Measurements from ENCODE around the gene MICU1. TPM values are rescaled to one million over a fixed set of nuclear protein-coding genes. Genes with fewer than 3 reads are reported as not detected.

The MICU1 gene
- polyA plus RNA-seq, 1 of the 3 experiments (the other 2 are of a cell fraction) = 24.6 TPM

DNA sequence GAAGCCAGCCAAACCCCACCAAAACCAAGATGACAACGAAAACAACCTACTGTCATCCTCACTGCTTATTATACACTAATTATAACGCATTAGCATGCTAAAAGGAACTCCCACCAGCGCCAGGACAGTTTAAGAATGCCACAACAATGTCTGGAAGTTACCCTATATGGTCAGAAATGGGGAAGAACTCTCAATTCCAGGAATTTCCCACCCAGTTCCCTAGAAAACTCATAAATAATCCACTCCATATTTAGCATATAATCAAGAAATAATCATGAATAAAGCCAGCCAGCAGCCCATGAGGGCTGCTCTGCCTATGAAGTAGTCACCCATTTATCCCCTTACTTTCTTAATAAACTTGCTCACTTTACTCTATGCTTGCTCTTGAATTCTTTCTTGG is 20.8 kb downstream of the MICU1 start:
- Histone ChIP-seq H3K4me1 (ENCODE audit: control insufficient read depth in 1 of 2, insufficient read depth in 2 of 2, low read depth in 1 of 2, low read length in 1 of 2) (no peaks in the 10 kb centered on the region), H3F3A (replicated peaks; ENCODE audit: insufficient read depth) (no peaks in the 10 kb centered on the region), H3K27me3 (ENCODE audit: insufficient read depth) (no peaks in the 10 kb centered on the region), H3K9me3 (no peaks in the 10 kb centered on the region), H3K79me2 (ENCODE audit: insufficient read depth) (peaks cover 9% of the 10 kb centered on the region), H4K20me1 (ENCODE audit: insufficient read depth) (no peaks in the 10 kb centered on the region), H3K9me2 (no peaks in the 10 kb centered on the region), H3K4me3 (ENCODE audit: low read depth in 2 of 2, low read length in 1 of 2) (no peak overlapping the region), H2AFZ (ENCODE audit: low read depth) (no peak overlapping the region), H3K27ac (ENCODE audit: low read depth in 2 of 2, low read length in 1 of 2) (no peak overlapping the region), H3K4me2 (no peak overlapping the region), H3K36me3 (replicated peaks in 1 of 2; ENCODE audit: control insufficient read depth in 1 of 2, insufficient read depth in 2 of 2, low read length in 1 of 2) (no peaks in the 10 kb centered on the region), H3K9ac (no peak overlapping the region)
- DNase-seq = no peak
- TF ChIP-seq SMC3 (IDR thresholded peaks at IDR 0.05; ENCODE audit: low read depth, low read length) (no peak), FOXJ3 (CRISPR knock-in tag; IDR thresholded peaks at IDR 0.05) (no peak), EP300 (IDR thresholded peaks at IDR 0.05; ENCODE audit: borderline replicate concordance in 1 of 2, low read depth in 1 of 2, low read length in 1 of 2) (no peak), POLR2AphosphoS5 (IDR thresholded peaks at IDR 0.05; ENCODE audit: low read depth, low read length) (no peak), CHD2 (IDR thresholded peaks at IDR 0.05; ENCODE audit: low read length, partially characterized antibody) (no peak), FOXM1 (IDR thresholded peaks at IDR 0.05; ENCODE audit: low read depth) (no peak), TEAD4 (IDR thresholded peaks at IDR 0.05; ENCODE audit: borderline replicate concordance, insufficient read depth) (no peak), GATA2 (CRISPR knock-in tag; IDR thresholded peaks at IDR 0.05) (no peak), NFIC (IDR thresholded peaks at IDR 0.05; ENCODE audit: borderline replicate concordance) (no peak), JUND (IDR thresholded peaks at IDR 0.05) (no peak), TAF1 (IDR thresholded peaks at IDR 0.05; ENCODE audit: borderline replicate concordance, low read depth, low read length) (no peak), RAD21 (IDR thresholded peaks at IDR 0.05; ENCODE audit: low read length) (no peak)
- TF ChIP-seq, protein P1, sequence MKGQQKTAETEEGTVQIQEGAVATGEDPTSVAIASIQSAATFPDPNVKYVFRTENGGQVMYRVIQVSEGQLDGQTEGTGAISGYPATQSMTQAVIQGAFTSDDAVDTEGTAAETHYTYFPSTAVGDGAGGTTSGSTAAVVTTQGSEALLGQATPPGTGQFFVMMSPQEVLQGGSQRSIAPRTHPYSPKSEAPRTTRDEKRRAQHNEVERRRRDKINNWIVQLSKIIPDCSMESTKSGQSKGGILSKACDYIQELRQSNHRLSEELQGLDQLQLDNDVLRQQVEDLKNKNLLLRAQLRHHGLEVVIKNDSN (IDR thresholded peaks at IDR 0.05; ENCODE audit: borderline replicate concordance, low read depth) = no peak
- TF ChIP-seq, protein P2, sequence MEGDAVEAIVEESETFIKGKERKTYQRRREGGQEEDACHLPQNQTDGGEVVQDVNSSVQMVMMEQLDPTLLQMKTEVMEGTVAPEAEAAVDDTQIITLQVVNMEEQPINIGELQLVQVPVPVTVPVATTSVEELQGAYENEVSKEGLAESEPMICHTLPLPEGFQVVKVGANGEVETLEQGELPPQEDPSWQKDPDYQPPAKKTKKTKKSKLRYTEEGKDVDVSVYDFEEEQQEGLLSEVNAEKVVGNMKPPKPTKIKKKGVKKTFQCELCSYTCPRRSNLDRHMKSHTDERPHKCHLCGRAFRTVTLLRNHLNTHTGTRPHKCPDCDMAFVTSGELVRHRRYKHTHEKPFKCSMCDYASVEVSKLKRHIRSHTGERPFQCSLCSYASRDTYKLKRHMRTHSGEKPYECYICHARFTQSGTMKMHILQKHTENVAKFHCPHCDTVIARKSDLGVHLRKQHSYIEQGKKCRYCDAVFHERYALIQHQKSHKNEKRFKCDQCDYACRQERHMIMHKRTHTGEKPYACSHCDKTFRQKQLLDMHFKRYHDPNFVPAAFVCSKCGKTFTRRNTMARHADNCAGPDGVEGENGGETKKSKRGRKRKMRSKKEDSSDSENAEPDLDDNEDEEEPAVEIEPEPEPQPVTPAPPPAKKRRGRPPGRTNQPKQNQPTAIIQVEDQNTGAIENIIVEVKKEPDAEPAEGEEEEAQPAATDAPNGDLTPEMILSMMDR (IDR thresholded peaks at IDR 0.05) = no peak
- TF ChIP-seq, protein P3, sequence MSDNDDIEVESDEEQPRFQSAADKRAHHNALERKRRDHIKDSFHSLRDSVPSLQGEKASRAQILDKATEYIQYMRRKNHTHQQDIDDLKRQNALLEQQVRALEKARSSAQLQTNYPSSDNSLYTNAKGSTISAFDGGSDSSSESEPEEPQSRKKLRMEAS (IDR thresholded peaks at IDR 0.05; ENCODE audit: low read depth) = no peak
- CTCF ChIA-PET = no interaction called here
- 88% methylated on average over 3 of the region's 3 CpGs for WGBS (ENCODE audit: low lambda C conversion rate)
- POLR2A ChIA-PET = no interaction called here

DNA sequence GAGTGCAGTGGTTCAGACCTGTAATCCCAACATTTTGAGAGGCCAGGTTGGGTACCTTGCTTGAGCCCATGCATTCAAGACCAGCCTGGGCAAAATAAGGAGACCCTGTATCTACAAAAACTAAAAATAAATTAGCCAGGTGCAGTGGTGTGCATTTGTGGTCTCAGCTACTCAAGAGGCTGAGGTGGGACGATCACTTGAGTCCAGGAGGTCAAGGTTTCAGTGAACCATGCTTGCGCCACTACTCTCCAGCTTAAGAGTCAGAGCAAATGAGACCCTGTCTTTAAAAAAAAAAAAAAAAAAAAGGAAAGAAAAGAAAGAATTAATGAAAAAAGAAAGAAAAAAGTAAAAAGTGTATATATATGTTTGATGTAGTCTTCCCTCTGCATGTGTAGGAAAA is 24.7 kb downstream of the MICU1 start:
- no peak for TF ChIP-seq CHD2 (IDR thresholded peaks at IDR 0.05; ENCODE audit: low read length, partially characterized antibody)
- TF ChIP-seq, protein P4, sequence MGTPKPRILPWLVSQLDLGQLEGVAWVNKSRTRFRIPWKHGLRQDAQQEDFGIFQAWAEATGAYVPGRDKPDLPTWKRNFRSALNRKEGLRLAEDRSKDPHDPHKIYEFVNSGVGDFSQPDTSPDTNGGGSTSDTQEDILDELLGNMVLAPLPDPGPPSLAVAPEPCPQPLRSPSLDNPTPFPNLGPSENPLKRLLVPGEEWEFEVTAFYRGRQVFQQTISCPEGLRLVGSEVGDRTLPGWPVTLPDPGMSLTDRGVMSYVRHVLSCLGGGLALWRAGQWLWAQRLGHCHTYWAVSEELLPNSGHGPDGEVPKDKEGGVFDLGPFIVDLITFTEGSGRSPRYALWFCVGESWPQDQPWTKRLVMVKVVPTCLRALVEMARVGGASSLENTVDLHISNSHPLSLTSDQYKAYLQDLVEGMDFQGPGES (IDR thresholded peaks at IDR 0.05; ENCODE audit: low read depth, low read length) = no peak
- TF ChIP-seq TEAD4 (IDR thresholded peaks at IDR 0.05; ENCODE audit: borderline replicate concordance, insufficient read depth) = no peak
- TF ChIP-seq FOXJ3 (CRISPR knock-in tag; IDR thresholded peaks at IDR 0.05) = no peak
- TF ChIP-seq POLR2AphosphoS5 (IDR thresholded peaks at IDR 0.05; ENCODE audit: low read depth, low read length) = no peak
- TF ChIP-seq, protein P3 (IDR thresholded peaks at IDR 0.05; ENCODE audit: low read depth) = no peak
- no peak for TF ChIP-seq RCOR1 (IDR thresholded peaks at IDR 0.05; ENCODE audit: low read length)
- no peak for TF ChIP-seq JUND (IDR thresholded peaks at IDR 0.05)
- TF ChIP-seq TAF1 (IDR thresholded peaks at IDR 0.05; ENCODE audit: borderline replicate concordance, low read depth, low read length) = no peak
- TF ChIP-seq, protein P5, sequence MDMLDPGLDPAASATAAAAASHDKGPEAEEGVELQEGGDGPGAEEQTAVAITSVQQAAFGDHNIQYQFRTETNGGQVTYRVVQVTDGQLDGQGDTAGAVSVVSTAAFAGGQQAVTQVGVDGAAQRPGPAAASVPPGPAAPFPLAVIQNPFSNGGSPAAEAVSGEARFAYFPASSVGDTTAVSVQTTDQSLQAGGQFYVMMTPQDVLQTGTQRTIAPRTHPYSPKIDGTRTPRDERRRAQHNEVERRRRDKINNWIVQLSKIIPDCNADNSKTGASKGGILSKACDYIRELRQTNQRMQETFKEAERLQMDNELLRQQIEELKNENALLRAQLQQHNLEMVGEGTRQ (IDR thresholded peaks at IDR 0.05; ENCODE audit: borderline replicate concordance, low read depth, low read length) = no peak
- no peak for TF ChIP-seq NFIC (IDR thresholded peaks at IDR 0.05; ENCODE audit: borderline replicate concordance)
- TF ChIP-seq FOXM1 (IDR thresholded peaks at IDR 0.05; ENCODE audit: low read depth) = no peak
- TF ChIP-seq FOSL2 (IDR thresholded peaks at IDR 0.05; ENCODE audit: borderline replicate concordance, low read depth) = no peak
- TF ChIP-seq, protein P2 (IDR thresholded peaks at IDR 0.05) = no peak
- no peaks in the 10 kb centered on the region for H3K9me3 ChIP-seq
- H3F3A ChIP-seq (replicated peaks; ENCODE audit: insufficient read depth) = peaks cover 5% of the 10 kb centered on the region
- H3K4me2 ChIP-seq = no peak overlapping the region
- no peaks in the 10 kb centered on the region for H3K4me1 ChIP-seq (ENCODE audit: control insufficient read depth in 1 of 2, insufficient read depth in 2 of 2, low read depth in 1 of 2, low read length in 1 of 2)
- DNase-seq = no peak
- no peak overlapping the region for H3K4me3 ChIP-seq (ENCODE audit: low read depth in 2 of 2, low read length in 1 of 2)
- no peak overlapping the region for H3K27ac ChIP-seq (ENCODE audit: low read depth in 2 of 2, low read length in 1 of 2)
- no peak overlapping the region for H3K9ac ChIP-seq
- H3K79me2 ChIP-seq (ENCODE audit: insufficient read depth) = peaks cover 5% of the 10 kb centered on the region
- POLR2A ChIA-PET = no interaction called here
- 0 out of 2 replicates have a peak, but pooled peaks cover 2% of the 10 kb centered on the region for H4K20me1 ChIP-seq (ENCODE audit: insufficient read depth)
- H2AFZ ChIP-seq (ENCODE audit: low read depth) = no peak overlapping the region
- no peaks in the 10 kb centered on the region for H3K36me3 ChIP-seq (replicated peaks in 1 of 2; ENCODE audit: control insufficient read depth in 1 of 2, insufficient read depth in 2 of 2, low read length in 1 of 2)
- no peaks in the 10 kb centered on the region for H3K27me3 ChIP-seq (ENCODE audit: insufficient read depth)
- CTCF ChIA-PET = no interaction called here
- no peaks in the 10 kb centered on the region for H3K9me2 ChIP-seq
- WGBS (ENCODE audit: low lambda C conversion rate) = 90% methylated on average over 2 of the region's 2 CpGs
